KOPT-K1 (cell line): ENCODE measurements around the gene KCTD5.
A peak's percentile ranks its signal among the peaks of the same experiment; 100 is the strongest.

Experiments
- H3K27ac ChIP-seq: fragments of 200-600 bp; sonication (generic); 2 replicates; pipeline ENCODE4 v1.5.1; 2016; ENCODE audit warnings: antibody characterized with exemption, mild to moderate bottlenecking, low read depth, low read length; ENCODE audit not compliant: poor library complexity, severe bottlenecking
- H3K36me3 ChIP-seq: fragments of 200-600 bp; sonication (generic); 2 replicates; pipeline ENCODE4 v1.5.1; 2017; ENCODE audit warnings: antibody characterized with exemption, mild to moderate bottlenecking, low read length, moderate library complexity; ENCODE audit not compliant: insufficient read depth
- H3K9me3 ChIP-seq: fragments of 200-600 bp; sonication (generic); 2 replicates; pipeline ENCODE4 v1.5.1; 2017; ENCODE audit warnings: antibody characterized with exemption, low read length, mild to moderate bottlenecking; ENCODE audit not compliant: insufficient read depth, poor library complexity, severe bottlenecking

The KCTD5 gene

GRCh38 chr16:2738615-2739014 lies 56.3 kb downstream of the KCTD5 start:
- no peaks in the 10 kb centered on the region for H3K36me3 ChIP-seq
- peak overlapping the region; percentile 49 for H3K27ac ChIP-seq
- no peaks in the 10 kb centered on the region for H3K9me3 ChIP-seq

GRCh38 chr16:2739625-2740430 lies 57.5 kb downstream of the KCTD5 start:
- Histone ChIP-seq H3K36me3 (no peaks in the 10 kb centered on the region), H3K27ac (peak overlapping the region; percentile 49), H3K9me3 (no peaks in the 10 kb centered on the region)

GRCh38 chr16:2740476-2740875 lies 58.2 kb downstream of the KCTD5 start:
- Histone ChIP-seq H3K27ac (no peak overlapping the region), H3K9me3 (no peaks in the 10 kb centered on the region), H3K36me3 (no peaks in the 10 kb centered on the region)

GRCh38 chr16:2741168-2741567 lies 58.8 kb downstream of the KCTD5 start:
- no peaks in the 10 kb centered on the region for H3K9me3 ChIP-seq
- H3K27ac ChIP-seq: no peak overlapping the region
- no peaks in the 10 kb centered on the region for H3K36me3 ChIP-seq

GRCh38 chr16:2742323-2743006 lies 60.1 kb downstream of the KCTD5 start:
- no peaks in the 10 kb centered on the region for H3K36me3 ChIP-seq
- H3K9me3 ChIP-seq: no peaks in the 10 kb centered on the region
- H3K27ac ChIP-seq: no peak overlapping the region

GRCh38 chr16:2743007-2743810 lies 60.9 kb downstream of the KCTD5 start:
- no peaks in the 10 kb centered on the region for H3K36me3 ChIP-seq
- no peak overlapping the region for H3K27ac ChIP-seq
- no peaks in the 10 kb centered on the region for H3K9me3 ChIP-seq

- Histone ChIP-seq H3K9me3 (no peaks in the 10 kb centered on the region), H3K27ac (no peak overlapping the region), H3K36me3 (peaks cover 5% of the 10 kb centered on the region; the same call in 1 of the 2 replicates)
Measured at GRCh38 chr16:2744711-2745110, 62.4 kb downstream of the KCTD5 start.

GRCh38 chr16:2745116-2745890 lies 63.0 kb downstream of the KCTD5 start:
- Histone ChIP-seq H3K36me3 (peaks cover 5% of the 10 kb centered on the region; the same call in 1 of the 2 replicates), H3K27ac (no peak overlapping the region), H3K9me3 (no peaks in the 10 kb centered on the region)

GRCh38 chr16:2745961-2746360 lies 63.6 kb downstream of the KCTD5 start:
- Histone ChIP-seq H3K27ac (no peak overlapping the region), H3K36me3 (peaks cover 5% of the 10 kb centered on the region; the same call in 1 of the 2 replicates), H3K9me3 (no peaks in the 10 kb centered on the region)

- H3K36me3 ChIP-seq: peaks cover 5% of the 10 kb centered on the region
- no peaks in the 10 kb centered on the region for H3K9me3 ChIP-seq
- no peak overlapping the region for H3K27ac ChIP-seq
Measured at GRCh38 chr16:2748757-2749455, 66.6 kb downstream of the KCTD5 start.

- Histone ChIP-seq H3K9me3 (no peaks in the 10 kb centered on the region), H3K36me3 (peaks cover 8% of the 10 kb centered on the region), H3K27ac (no peak overlapping the region)
Measured at GRCh38 chr16:2749476-2749875, 67.2 kb downstream of the KCTD5 start.

GRCh38 chr16:2749936-2750335 lies 67.6 kb downstream of the KCTD5 start:
- H3K36me3 ChIP-seq: peaks cover 12% of the 10 kb centered on the region
- no peak overlapping the region for H3K27ac ChIP-seq
- H3K9me3 ChIP-seq: no peaks in the 10 kb centered on the region

GRCh38 chr16:2751577-2752034 lies 69.3 kb downstream of the KCTD5 start:
- H3K9me3 ChIP-seq: no peaks in the 10 kb centered on the region
- H3K27ac ChIP-seq: peak overlapping the region; percentile 97
- peaks cover 29% of the 10 kb centered on the region for H3K36me3 ChIP-seq
